ENCODE data around the gene TSFM.

TSFM gene

DNA sequence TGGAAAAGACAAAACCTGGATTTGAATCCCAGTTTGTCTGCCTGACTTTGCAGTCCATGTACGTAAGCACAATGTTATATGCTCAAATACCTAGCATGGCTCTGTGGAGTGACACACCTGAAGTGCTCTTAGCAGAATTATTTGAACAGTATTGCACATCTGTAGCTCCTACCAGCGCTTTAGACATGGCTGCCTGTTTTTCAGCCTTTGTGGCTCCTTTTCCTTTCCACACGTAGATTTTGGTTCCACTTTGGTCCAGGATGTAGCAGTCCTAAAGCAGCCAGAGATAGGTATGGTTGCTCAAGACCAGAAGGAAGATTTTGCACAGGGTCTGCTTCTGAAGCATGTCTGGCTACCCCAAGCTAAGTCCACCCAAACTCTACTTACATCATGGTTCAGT lies 26.8 kb downstream of the TSFM start:
- H3K4me3 ChIP-seq (ENCODE audit: low read depth, low read length): no peak overlapping the region
- TF ChIP-seq, protein P1, sequence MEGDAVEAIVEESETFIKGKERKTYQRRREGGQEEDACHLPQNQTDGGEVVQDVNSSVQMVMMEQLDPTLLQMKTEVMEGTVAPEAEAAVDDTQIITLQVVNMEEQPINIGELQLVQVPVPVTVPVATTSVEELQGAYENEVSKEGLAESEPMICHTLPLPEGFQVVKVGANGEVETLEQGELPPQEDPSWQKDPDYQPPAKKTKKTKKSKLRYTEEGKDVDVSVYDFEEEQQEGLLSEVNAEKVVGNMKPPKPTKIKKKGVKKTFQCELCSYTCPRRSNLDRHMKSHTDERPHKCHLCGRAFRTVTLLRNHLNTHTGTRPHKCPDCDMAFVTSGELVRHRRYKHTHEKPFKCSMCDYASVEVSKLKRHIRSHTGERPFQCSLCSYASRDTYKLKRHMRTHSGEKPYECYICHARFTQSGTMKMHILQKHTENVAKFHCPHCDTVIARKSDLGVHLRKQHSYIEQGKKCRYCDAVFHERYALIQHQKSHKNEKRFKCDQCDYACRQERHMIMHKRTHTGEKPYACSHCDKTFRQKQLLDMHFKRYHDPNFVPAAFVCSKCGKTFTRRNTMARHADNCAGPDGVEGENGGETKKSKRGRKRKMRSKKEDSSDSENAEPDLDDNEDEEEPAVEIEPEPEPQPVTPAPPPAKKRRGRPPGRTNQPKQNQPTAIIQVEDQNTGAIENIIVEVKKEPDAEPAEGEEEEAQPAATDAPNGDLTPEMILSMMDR (IDR thresholded peaks at IDR 0.05; ENCODE audit: low read depth, low read length, missing control alignments): no peak
- no peak for DNase-seq (ENCODE audit: low read depth)

DNA sequence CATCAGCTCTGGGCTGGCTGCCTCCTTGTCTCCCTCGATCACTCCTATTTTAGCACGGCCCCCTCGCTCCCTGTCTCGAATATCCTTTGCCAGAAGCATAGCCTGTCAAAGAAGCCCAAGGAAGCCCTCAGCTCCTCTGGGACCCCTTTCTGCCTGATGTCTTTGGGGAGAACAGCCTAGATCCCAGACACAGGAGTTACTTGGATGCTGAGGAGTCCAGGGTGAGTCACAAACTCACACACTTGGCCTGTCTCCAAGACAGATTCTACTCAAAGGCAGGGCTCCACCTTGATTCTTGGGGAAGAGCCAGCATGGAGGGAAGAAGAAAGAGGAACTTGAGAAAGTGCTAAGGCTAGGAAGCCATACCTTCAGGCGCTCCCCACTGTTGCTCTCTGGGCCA lies 27.9 kb downstream of the TSFM start:
- TF ChIP-seq, protein P1 (IDR thresholded peaks at IDR 0.05; ENCODE audit: low read depth, low read length, missing control alignments): no peak
- no peak for DNase-seq (ENCODE audit: low read depth)
- no peak overlapping the region for H3K4me3 ChIP-seq (ENCODE audit: low read depth, low read length)

DNA sequence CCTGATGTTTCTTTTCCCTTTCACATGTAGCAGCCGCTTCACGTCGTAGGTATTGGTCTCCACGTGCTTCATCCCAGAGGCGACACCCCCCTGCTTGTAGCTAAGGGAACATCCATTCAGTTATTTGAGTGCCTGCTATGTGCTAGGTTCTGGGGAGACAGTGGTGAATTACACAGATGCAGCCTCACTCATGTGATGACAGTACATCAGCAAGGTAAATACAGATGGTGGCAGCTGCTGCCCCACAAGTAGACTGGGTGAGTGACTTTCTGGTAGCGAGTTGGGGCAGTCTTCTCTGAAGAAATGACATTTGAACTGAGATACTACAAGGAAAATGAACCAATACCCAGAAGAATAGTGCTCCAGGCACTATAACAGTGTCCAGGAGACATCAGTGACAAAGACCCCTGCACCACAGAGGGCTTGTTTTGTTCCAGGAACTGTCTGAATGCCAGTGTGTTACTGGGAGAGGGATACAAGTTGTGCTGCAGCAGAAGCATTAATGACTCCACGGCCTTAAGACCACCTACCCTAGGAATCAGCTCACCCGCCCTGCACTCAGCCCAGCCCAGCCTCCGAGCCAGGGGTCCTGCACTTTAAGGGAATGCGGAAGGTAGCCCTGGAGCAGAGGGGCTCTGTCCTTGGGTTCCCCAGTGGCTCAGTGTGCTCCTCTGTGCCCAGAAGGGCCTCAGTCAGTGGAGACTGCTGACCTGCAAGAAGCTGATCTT lies 28.6 kb downstream of the TSFM start:
- TF ChIP-seq, protein P1 (IDR thresholded peaks at IDR 0.05; ENCODE audit: low read depth, low read length, missing control alignments): no peak
- no peak for DNase-seq (ENCODE audit: low read depth)
- no peak overlapping the region for H3K4me3 ChIP-seq (ENCODE audit: low read depth, low read length)

DNA sequence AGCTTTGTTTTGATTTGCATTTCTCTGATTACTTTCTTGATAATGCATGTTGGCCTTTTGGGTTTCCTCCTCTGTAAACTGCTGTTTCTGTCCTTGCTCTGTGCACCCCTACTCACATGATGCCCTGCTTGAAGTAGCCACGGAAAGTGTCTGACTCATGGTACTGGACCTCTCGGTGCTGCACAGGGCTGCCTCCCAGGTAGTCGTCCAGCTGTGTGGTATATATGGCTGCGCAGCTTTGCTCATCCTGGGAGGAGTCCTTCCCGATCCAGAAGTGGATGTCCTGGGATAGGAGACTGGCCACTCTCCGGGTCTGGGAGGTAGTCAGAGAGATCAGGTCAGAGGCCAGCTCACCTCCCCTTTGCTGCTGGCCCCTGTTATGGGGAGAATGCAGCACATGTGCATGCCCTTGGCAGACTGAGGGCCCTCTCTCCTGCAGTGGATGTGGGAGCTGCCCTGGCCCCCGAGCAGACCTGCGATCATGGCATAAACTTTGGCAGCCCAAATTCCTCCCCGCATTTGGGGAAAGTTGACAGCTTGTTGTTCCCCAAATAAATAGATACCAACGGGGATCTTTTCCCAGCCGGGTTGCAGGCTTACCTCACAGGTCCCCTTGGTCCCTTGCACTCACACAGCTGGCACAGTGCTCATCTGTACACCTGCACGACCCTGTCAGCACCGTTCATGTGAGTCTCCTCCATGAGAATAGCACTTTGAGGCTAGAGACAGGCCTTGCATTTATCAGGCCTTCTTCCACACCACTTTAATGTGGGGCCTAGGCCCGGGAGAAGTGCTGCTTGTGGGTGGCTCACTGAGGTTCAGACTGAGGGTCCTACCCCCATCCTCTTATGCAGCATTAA lies 30.8 kb downstream of the TSFM start:
- H3K4me3 ChIP-seq (ENCODE audit: low read depth, low read length): no peak overlapping the region
- no peak for DNase-seq (ENCODE audit: low read depth)
- TF ChIP-seq, protein P1 (IDR thresholded peaks at IDR 0.05; ENCODE audit: low read depth, low read length, missing control alignments): no peak

DNA sequence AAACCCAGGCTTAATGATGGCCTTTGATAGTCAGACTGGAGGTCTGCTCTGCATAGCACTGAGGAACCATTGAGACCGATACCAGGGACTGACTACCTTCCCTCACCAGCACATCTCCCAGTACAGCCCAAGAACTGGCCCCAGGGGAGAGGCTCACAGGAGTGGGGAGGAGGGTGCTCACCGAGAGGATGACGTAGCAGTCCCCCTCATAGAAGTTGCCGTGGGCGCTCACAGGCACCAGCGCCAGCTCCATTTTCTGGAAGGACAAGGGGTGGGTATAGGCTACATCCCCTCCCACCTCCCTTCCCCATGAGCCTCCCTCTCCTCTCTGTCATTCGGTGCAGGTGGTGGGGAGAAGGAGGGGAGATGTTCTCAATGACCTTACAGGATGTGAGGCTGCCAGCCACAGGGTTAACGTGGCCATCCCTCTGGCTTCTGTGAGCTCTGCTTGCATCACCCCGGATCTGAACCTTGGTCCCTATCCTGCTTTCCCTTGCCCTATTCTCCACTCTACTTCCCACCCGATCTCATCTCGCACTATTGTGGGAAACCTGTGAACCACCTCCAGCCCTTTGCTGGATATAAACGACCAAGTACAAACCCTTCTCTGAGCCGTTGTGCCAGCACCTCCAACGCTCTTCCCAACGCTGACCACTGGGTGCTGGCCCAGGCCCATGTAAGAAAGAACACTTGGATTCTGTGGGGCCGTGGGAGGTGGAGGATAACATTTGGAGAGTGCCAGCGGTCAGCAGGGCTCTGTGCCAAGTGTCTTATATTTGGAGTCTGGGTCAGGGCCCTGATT lies 31.6 kb downstream of the TSFM start:
- no peak for DNase-seq (ENCODE audit: low read depth)
- TF ChIP-seq, protein P1 (IDR thresholded peaks at IDR 0.05; ENCODE audit: low read depth, low read length, missing control alignments): no peak
- no peak overlapping the region for H3K4me3 ChIP-seq (ENCODE audit: low read depth, low read length)

DNA sequence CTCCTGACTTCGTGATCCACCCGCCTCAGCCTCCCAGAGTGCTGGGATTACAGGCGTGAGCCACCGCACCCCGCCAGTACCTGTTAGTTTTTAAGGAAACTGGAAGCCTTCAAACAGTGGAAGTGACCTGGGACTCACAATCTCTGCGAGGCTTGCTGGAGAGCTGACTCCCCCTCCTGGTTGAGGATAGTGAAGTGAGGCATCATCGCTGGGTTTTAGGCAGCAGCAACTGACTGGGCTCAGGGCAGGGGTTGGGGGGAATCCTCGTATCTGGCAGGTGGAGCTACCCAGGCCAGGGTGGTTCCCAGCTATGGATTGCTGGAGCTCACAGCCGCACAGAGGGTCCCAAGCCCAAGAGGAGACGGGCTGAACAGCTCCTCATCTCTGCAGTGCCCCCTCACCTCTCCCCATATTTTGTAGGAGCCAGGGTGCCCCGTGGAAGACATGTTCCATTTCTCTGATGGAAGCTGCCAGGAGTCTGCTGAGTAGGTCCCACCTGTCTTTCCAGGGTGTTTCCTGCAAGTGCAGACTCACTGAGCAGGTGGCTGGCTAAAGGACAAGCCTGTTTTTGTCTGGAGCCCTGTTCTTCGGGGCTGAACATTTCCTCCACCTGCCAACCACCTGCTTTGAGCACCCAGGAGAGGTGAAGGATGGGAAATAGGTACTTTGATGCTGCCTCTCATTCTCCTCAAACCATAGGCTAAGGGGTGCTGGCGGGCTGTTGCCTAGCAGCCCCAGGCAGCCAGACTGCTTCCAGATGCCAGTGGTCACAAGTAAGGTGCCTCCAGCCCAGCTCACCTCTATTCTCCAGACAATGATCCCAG lies 32.8 kb downstream of the TSFM start:
- TF ChIP-seq, protein P1 (IDR thresholded peaks at IDR 0.05; ENCODE audit: low read depth, low read length, missing control alignments): no peak
- H3K4me3 ChIP-seq (ENCODE audit: low read depth, low read length): no peak overlapping the region
- DNase-seq (ENCODE audit: low read depth): no peak
